Suprapubic skin (tissue), 4 donors: ENCODE measurements around the gene MYO9A.

Source experiments
- CTCF ChIP-seq, 2 donors: fragments of 200-600 bp in 1 of 2; fragments of 450-650 bp in 1 of 2; sonication (generic) in 1 of 2; IDR thresholded peaks; one replicate each; pipeline ENCODE4 v1.5.1; 2016 to 2019; ENCODE audit warnings: antibody characterized with exemption in 2 of 2, mild to moderate bottlenecking in 1 of 2, moderate library complexity in 1 of 2
- POLR2A ChIP-seq, 2 donors: fragments of 450-650 bp; IDR thresholded peaks; one replicate each; pipeline ENCODE4 v1.6.1; 2017; ENCODE audit warnings: antibody characterized with exemption in 2 of 2, mild to moderate bottlenecking in 2 of 2, moderate library complexity in 2 of 2
- POLR2AphosphoS5 ChIP-seq, 3 donors: sonication (generic); formaldehyde crosslinking; IDR thresholded peaks; one replicate each; pipeline ENCODE4 v1.6.1; 2017; ENCODE audit warnings: antibody characterized with exemption in 3 of 3

DNA sequence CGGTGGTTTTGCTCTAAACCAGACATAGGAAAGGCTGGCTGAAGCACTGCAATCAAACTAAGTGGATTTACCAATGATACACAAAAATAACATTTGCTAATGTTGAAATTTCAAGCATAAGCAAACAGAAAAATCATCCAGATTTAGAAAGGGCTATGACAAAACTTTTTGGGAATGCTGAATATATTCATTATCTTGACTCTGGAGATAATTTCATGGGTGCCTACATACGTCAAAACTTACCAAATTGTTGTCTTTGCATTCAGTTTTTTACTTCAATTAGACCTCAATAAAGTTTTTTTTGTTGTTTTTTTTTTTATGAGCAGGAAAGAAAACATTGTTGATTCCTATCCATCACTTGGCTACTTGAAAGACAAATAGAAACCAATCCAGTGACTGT, 166.8 kb downstream of the MYO9A start:
- TF ChIP-seq CTCF (IDR thresholded peaks at IDR 0.05) = no peak
- no peak for TF ChIP-seq POLR2A (IDR thresholded peaks at IDR 0.05)
- TF ChIP-seq POLR2AphosphoS5 (IDR thresholded peaks at IDR 0.05) = no peak
